Measurements from ENCODE around the gene EBP.

DNA sequence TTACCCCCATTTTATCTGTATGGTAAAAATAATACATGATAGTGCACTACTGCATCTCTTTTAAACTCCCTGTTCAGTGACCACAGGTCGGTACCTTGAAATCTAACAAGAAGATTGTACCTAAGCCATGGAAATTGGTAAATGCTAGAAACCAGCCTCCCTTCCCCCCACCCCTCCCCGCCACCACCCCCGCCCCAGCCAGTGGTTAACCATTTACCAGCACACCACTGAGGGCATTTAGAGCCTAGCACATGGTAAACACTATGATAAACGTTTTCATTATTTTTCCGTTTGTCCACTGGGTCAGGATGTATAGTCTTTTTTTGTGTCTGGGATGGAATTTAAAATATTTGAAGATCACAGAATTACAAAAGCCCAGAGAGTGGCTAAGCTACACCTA is 46.3 kb upstream of the EBP start:
- TF ChIP-seq, protein P1, sequence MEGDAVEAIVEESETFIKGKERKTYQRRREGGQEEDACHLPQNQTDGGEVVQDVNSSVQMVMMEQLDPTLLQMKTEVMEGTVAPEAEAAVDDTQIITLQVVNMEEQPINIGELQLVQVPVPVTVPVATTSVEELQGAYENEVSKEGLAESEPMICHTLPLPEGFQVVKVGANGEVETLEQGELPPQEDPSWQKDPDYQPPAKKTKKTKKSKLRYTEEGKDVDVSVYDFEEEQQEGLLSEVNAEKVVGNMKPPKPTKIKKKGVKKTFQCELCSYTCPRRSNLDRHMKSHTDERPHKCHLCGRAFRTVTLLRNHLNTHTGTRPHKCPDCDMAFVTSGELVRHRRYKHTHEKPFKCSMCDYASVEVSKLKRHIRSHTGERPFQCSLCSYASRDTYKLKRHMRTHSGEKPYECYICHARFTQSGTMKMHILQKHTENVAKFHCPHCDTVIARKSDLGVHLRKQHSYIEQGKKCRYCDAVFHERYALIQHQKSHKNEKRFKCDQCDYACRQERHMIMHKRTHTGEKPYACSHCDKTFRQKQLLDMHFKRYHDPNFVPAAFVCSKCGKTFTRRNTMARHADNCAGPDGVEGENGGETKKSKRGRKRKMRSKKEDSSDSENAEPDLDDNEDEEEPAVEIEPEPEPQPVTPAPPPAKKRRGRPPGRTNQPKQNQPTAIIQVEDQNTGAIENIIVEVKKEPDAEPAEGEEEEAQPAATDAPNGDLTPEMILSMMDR (IDR thresholded peaks at IDR 0.05): no peak
- TF ChIP-seq POLR2AphosphoS5 (IDR thresholded peaks at IDR 0.05): no peak

Data from esophagus muscularis mucosa (tissue), 3 donors.